HG03097 (cell line): Measurements from ENCODE around the gene PIK3C2B.
"Not testable (repeated sequence)": the region's sequence is repeated elsewhere in the genome, so short reads cannot be mapped to it uniquely, and the experiment has no call there.

Experiments used
- ATAC-seq: cut with Tn5 transposase; IDR thresholded peaks from one replicate; pipeline ENCODE4 v1.9.1; 2021; ENCODE audit not compliant: unreplicated experiment, low FRiP score

PIK3C2B gene

DNA sequence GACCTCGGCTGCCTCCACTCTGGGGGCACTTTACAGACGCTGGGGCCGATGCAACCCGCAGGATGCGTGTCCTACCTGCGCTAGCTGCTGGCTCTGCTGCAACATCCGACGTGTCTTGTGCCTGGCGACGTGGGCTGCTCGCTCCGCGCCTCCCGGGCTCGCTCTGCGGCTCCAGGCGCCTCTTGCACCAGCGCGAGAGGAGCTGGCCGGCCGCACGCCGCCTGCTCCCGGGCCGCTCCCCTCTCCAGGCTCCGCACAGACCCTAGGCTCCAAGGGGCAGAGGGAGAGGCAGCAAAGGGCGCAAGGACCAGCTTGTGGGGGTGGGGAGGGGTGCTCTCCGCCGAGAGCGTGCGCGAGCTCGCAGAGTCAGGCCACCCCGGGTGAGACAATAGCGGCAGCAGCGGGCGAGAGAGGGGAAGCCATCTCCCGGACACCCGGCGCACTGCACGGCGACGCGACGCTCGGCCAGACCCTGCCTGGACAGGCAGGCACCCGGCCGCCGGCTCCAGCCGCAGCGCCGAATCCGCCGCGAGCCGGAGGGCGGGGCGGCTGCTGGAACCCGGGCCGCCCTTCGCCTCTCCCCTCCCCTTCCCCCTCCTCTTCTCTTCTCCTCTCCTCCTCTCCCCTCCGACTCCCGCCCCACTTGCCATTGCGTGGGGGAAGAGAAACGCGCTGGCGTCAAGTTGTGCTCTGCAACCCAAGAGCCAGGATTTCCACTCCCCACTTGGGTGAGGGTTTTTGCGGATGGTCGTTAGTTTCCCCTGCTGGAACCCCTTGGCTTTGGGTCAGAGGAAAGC is at the start of gene PIK3C2B:
Gene PIK3C2B (minus strand): TSS at position 525 of the 797 bp plus-strand sequence. CDS start 25,003 bp downstream, outside the sequence.
- peak; percentile 79 for ATAC-seq

DNA sequence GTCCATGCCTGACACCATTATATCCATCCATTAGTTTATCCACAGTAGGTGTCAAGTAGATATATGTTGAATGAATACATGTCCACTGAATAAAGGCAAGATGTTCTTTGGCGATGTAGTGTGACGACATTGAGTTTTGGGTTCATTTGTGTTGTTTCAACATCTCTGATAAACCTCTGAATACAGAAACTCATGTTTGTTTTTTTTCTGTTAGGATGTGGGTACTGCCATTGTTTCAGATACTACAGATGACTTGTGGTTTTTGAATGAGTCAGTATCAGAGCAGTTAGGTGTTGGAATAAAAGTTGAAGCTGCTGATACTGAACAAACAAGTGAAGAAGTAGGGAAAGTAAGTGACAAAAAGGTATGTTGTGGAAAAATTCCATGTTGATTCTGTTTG is 49.7 kb upstream of the PIK3C2B start:
- ATAC-seq: peak; percentile 69

GRCh38 chr1:204541626-204542025 is 47.0 kb upstream of the PIK3C2B start:
- no peak for ATAC-seq

DNA sequence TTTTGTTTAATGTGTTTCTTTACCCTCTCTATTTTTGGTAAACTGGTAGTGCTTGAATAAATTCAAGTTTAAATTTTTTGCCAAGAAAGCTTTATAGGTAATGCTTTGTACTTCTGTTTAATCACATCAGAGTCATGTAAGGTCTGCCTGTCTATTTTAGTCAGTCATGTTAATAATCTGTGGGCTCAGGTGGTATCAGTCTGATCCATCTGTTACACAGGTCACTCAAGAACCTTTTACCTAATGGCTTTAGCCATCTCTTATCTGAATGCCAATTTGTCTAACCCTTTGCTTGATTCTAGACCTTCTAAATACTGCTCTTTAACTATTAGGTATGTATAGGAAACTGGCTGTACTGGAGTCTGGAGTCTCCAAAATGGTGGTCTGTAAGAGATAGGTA is 38.2 kb upstream of the PIK3C2B start:
- no peak for ATAC-seq

GRCh38 chr1:204530932-204531331 is 36.3 kb upstream of the PIK3C2B start:
- peak; percentile 62 for ATAC-seq

DNA sequence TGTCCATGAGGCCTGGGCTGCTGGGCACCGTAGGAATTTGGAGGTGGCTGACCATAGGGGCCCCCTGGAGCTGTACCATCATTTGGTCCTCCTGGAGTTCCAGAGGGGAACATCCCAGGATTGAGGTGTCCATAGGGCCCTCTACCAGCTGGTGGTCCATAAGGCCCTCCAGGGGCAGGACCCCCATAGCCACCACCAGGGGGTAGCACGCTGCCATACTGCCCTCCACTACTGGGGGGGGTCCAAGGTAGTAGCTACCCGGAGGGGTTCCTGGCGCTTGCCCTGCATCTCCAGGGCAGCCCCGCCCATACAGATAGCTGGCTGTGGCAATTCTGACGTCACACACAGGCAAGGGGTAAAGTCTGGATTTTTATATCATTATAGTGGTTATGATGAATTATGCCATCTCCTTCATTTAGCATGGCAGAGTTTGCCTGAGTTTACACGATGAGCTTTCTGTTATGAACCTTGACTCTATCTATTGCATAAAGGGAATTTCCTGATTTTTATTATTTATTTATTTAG is 34.8 kb upstream of the PIK3C2B start:
- ATAC-seq: no peak

DNA sequence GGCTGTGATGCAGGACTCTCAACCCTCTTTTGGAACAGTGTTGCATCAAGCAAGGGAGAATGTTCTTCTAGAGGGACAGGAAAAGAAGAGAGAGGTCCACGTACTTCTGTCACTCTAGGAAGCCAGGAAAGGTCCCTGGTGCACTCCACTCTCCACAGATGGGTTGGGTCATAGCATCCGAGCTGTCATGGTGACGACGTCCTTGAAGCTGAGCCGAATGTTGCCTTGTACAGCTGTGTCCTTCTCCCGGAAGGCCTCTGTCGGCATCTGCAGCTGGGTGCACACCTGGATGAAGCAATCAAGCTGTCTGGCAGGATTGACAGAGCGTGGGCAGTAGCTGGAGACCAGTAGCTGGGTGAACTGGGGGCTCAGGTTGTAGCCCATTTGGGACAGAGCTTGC is 34.1 kb upstream of the PIK3C2B start:
- no peak for ATAC-seq

- ATAC-seq: no peak
Measured at GRCh38 chr1:204528241-204528640, 33.6 kb upstream of the PIK3C2B start.

GRCh38 chr1:204524986-204525385 is 30.4 kb upstream of the PIK3C2B start:
- ATAC-seq: peak; percentile 34

DNA sequence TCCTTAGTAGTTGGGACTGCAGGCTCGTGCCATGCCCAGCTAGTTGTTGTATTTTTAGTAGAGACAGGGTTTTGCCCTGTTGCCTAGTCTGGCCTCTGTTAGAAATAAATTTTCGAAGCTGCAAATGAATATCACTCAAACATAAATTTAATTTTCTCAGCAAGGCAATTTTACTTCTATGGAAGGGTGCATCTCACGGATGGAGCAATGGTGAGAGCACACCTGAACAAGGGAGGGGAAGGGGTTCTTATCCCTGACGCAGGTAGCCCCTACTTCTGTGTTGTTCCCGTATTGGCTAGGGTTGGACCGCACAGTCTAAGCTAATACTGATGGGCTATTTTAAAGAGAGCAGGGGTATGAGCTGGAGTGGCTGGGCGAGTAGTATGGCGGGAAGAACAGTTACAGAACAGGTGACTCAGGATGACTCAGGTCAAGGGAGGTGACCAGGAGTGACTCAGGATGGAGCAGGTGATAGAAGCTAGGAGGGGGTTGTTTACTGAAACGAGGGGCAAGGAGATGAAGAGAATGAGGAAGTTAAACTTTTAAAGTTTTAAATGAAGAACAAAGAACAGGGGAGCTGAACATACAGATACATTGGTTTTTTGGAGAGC is 29.1 kb upstream of the PIK3C2B start:
- no peak for ATAC-seq

DNA sequence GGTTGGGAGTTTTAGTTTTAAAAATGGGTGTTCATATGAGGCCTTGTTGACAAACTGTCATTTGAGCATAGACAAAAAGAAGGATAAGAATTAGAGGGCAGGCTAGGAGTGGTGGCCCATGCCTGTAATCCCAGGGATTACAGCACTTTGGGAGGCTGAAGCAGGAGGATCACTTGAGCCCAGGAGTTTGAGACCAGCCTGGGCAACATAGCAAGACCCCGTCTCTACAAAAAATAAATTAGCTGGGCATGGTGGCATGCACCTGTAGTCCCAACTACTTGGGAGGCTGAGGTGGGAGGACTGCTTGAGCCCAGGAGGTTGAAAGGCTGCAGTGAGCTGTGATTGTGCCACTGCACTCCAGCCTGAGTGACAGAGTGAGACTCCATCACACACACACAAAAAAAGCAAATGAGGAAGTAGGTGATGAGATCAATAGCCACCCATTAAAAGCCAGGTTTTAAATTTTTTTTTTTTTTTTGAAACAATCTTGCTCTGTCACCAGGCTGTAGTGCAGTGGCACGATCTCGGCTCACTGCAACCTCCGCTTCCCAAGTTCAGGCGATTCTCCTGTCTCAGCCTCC is 27.4 kb upstream of the PIK3C2B start:
- ATAC-seq: not testable (repeated sequence)

GRCh38 chr1:204520834-204521709 is 26.5 kb upstream of the PIK3C2B start:
- ATAC-seq: peak; percentile 40

DNA sequence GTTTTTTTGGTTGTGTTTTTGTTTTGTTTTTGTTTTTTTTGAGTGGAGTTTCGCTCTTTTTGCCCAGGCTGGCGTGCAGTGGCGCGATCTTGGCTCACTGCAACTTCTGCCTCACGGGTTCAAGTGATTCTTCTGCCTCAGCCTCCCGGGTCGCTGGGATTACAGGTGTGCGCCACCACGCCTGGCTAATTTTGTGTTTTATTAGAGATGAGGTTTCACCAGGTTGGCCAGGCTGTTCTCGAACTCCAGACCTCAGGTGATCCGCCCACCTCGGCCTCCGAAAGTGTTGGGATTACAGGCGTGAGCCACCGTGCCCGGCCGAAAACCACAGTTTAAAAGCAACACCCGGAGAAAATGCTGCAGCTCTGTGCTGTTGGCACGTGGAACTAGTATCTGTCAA is 22.8 kb upstream of the PIK3C2B start:
- not testable (repeated sequence) for ATAC-seq

GRCh38 chr1:204516180-204516879 is 21.7 kb upstream of the PIK3C2B start, which contains the start of gene MDM4:
Gene MDM4 (plus strand): TSS chr1:204516406. CDS start chr1:204525519, 9,113 bp downstream.
- ATAC-seq: peak; percentile 73

- ATAC-seq: no peak
Measured at GRCh38 chr1:204514828-204515227, 20.2 kb upstream of the PIK3C2B start.

- peak; percentile 33 for ATAC-seq
Measured at GRCh38 chr1:204513117-204513716, 18.6 kb upstream of the PIK3C2B start.

- no peak for ATAC-seq
Measured at GRCh38 chr1:204511366-204511765, 16.8 kb upstream of the PIK3C2B start.

GRCh38 chr1:204509186-204509635 is 14.6 kb upstream of the PIK3C2B start:
- no peak for ATAC-seq
